ENCODE measurements around the gene GPR143.

DNA sequence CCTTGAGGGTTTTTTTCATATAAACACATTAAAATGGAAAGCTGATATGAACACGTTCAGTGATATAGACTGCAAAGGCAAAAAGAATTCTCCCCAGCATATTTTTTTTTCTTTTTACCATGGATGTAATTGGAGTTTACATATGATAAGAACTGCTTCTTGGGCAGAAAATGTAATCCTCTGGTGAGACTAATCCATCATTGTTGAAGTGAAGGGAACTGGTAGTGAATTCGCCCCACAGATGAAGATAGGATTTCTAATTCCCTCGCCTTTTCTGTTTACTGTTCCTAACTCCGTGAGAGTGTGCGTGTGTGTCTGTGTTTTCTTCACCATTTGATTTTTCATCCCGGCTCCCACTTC, 88.9 kb downstream of the GPR143 start:
- TF ChIP-seq, protein P1, sequence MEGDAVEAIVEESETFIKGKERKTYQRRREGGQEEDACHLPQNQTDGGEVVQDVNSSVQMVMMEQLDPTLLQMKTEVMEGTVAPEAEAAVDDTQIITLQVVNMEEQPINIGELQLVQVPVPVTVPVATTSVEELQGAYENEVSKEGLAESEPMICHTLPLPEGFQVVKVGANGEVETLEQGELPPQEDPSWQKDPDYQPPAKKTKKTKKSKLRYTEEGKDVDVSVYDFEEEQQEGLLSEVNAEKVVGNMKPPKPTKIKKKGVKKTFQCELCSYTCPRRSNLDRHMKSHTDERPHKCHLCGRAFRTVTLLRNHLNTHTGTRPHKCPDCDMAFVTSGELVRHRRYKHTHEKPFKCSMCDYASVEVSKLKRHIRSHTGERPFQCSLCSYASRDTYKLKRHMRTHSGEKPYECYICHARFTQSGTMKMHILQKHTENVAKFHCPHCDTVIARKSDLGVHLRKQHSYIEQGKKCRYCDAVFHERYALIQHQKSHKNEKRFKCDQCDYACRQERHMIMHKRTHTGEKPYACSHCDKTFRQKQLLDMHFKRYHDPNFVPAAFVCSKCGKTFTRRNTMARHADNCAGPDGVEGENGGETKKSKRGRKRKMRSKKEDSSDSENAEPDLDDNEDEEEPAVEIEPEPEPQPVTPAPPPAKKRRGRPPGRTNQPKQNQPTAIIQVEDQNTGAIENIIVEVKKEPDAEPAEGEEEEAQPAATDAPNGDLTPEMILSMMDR (IDR thresholded peaks at IDR 0.05; ENCODE audit: insufficient read depth, low read length), result no peak
- TF ChIP-seq SPI1 (IDR thresholded peaks at IDR 0.05; ENCODE audit: borderline replicate concordance, low read depth), result no peak

Measured in HL-60 (cell line).